SU-DHL-6 (cell line): ENCODE measurements around the gene CEP170.

Source experiments
- CTCF ChIP-seq: fragments of 200-600 bp; sonication (generic); IDR thresholded peaks from one replicate; pipeline ENCODE4 v1.5.1; 2017; ENCODE audit warnings: antibody characterized with exemption, mild to moderate bottlenecking, low read length, moderate library complexity; ENCODE audit not compliant: insufficient read depth, poor library complexity, severe bottlenecking
- EZH2phosphoT487 ChIP-seq: fragments of 200-600 bp; sonication (generic), shearing (Covaris generic); conservative IDR thresholded peaks from 2 replicates; pipeline ENCODE4 v1.6.1; 2018; ENCODE audit warnings: mild to moderate bottlenecking, antibody characterized with exemption, low read length, moderate library complexity, mixed read lengths

DNA sequence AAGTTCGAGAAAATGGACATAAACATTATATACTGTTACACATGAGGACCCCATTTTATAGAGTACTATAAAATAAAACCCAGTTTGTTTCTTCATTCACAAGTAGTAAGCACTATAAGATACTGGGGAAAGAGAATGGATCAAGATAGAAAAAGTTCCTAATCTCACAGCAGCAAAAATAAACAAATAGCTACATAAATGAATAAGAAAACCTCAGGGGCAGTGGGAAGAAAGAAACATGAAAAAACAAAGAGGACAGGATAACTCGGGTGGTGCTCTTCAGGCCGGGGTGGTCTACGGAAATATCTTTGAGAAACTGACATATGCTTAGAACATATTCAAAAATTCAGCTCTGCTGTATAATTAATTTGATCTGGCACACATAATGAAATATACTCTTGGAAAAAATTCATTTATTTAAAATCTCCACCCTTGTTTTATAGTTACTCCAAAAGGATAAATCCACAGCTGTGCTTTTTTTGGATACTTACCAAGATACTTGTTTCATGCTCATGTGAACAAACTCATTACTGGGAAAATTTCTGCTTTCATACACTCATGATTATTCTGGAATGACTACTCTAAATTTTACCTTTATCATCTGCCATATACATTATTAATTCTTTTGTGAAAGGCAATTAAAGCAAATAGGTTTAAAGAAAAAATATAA, 20.0 kb downstream of the CEP170 start:
- TF ChIP-seq CTCF (no peak), EZH2phosphoT487 (no peak)
